SK-N-MC (cell line): ENCODE measurements around the gene MAML2.

Experiments used
- EZH2 ChIP-seq: fragments of 200-600 bp; sonication (generic); IDR thresholded peaks from one replicate; pipeline ENCODE4 v1.6.1; 2017; ENCODE audit warnings: antibody characterized with exemption
- POLR2AphosphoS5 ChIP-seq: IDR thresholded peaks from 2 replicates; pipeline ENCODE4 v1.6.1; 2012; ENCODE audit warnings: mild to moderate bottlenecking, low read depth, low read length, borderline replicate concordance

DNA sequence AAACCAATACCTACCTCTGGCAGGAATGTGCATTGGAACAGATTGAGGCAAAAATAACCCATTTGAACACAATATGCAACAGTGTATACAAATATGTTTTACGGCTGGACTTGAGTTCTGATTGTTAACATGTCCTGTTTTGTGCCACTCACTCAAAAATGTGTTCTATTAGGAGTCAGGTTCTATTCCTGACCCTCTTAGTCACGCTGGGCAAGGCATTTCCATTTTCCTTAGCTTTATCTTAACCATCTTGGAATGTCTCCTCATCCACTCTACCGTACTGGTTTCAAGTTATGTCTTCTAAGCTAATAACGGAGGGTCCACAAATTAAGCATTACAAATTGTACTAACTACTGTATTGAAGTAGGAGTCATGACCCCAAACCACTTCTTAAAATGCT, 78.6 kb downstream of the MAML2 start:
- TF ChIP-seq POLR2AphosphoS5 (no peak), EZH2 (no peak)
